NOMO-1 treated with DMSO at 0.1 percent for 48 hours (cell line): ENCODE results near the gene TRANK1.
"Not testable (repeated sequence)": the region's sequence is repeated elsewhere in the genome, so short reads cannot be mapped to it uniquely, and the experiment has no call there.

Source experiments
- DNase-seq: peaks from one replicate; lab custom pipeline; 2025; ENCODE audit not compliant: unreplicated experiment; lab: John Stamatoyannopoulos, UW

TRANK1 gene

DNA sequence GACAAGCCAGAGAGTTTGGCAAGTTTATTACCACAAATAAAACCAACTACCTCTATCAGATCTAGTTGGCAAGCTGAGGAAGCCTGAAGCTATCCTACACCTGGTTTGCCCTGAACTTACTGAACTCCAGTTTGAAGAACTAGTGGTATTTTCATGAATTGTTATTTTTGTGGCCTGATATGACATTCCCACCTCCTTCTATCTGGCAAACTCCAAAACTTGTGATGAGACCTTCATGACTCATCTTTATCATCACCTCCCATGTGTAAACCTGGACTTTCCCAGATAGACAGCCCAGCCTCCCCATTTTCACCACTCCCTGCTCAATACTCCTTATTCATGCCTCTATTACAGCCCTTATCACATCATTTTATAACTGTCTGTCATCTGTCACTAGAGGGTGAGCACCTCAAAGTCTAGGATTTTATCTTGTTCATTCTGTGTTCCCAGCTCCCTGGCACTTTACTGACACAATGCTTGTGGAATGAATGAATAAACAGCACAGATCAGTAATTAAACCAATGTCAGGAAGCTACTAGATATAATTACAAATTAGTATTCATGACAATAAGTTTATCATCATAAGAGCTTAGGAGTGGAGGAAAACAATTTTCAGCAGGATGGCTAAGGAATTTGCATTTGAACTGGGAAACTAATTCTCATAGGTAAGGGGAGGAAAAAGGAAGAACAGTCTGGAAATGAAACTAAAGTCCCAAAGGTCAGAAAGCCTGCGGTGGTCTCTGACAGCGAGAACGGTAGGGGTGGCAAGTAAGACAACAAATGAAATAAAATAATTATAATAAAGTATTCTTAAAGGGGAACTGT lies 13.2 kb upstream of the TRANK1 start:
- no peak for DNase-seq

DNA sequence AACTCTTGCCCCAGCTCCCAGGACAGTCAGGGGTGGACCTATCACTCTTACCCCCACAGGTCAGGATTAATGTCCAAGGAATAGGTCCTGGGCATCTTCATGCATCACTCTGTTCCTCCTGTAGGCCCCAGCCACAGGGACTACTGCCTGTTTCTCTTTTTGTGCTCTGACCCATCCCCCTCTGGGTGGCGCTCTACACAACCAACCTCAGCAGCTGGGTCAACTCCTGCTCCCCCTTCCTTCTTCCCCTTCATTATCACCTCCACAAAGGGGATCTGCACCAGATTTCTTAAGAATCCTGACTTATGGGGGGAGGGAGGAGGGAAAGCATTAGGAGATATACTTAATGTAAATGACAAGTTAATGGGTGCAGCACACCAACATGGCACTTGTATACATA lies 12.2 kb upstream of the TRANK1 start:
- DNase-seq, result no peak

DNA sequence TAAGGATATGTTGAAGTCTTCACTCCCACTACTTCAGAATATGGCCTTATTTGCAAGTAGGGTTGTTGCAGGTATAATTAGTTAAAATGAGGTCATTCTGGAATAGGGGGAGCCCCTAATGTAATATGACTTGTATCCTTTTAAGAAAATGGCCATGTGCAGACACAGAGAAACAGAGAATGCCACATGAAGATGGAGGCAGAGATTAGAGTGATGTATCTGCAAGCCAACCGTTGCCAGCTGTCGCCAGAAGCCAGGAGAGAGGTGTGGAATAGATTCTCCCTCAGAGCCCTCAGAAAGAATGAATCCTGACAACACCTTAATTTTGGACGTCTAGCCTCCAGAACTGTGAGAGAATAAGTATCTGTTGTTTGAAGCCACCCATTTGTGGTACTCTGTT lies 11.3 kb upstream of the TRANK1 start:
- DNase-seq, result no peak

DNA sequence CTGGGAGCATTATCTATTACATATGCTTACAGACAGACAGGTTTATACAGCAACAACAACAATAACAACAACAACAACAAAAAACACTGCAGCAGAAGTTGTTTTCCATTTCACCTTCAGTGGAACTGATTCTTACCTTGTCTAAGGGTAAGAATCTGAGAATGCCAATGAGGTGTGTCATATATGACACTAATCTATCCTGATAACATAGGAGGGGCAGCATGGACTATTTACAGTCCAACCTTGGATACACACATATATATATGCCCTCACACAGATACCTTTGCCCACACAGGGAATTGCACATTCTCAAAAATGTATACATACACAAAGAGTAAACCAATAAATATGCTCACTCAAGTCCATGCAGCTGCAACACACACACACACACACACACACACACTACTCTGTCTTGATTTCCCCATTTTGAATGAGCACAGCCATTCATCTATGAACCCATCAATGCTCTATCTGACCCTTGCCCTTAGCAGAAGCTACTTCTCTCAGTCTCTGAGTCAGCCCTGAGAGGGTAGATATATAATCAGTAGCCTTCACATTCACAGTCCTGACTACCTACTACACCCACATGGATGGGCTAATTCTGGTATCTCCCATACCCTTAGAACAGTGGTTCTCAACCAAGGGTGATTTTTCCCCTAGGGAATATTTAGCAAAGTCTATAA lies 9.7 kb upstream of the TRANK1 start:
- no peak for DNase-seq

DNA sequence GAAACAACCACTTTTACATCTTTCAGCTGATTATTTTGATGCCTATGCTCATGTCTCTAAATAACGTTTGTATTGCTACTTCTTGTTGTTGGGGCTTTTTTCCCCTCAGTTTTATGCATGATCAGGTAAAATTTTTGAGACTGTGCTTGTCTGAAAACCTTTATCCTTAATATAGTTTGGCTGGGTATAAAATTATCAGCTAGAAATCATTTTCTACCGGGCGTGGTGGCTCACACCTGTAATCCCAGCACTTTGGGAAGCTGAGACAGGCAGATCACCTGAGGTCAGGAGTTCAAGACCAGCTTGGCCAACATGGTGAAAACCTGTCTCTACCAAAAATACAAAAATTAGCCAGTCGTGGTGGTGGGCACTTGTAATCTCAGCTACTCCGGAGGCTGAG lies 3.0 kb upstream of the TRANK1 start:
- DNase-seq, result not testable (repeated sequence)

DNA sequence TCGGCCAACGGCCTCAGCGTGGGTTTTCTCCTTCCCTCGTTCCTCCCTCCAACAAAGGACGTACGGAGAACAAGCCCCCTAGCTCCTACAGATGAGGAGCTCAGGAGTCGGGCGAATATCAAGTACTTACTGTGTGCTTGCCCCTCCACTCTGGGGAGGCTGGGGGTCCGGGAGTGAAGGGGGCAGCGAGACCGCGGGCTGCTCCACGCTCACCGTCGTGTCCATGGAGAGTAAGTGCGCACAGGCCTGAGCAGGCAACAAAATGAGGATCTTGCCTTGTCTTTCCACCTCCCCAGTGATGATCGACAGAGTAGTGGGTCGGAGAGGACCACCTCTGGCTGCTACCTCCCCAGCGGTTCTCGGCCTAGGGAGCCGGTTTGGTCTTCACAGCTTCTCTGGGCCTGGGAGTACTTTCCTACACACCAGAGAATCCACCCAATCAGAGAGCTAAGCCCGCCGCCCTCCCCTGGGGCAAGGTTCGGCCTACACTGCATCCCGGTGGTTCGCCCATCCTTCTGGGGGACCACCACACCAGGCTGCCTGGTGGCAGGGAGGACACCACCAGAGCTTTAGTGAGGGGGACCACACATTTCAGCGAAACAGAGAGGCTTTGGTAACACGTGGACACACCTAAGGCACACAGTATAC lies 603 bp upstream of the TRANK1 start:
- DNase-seq, result no peak

DNA sequence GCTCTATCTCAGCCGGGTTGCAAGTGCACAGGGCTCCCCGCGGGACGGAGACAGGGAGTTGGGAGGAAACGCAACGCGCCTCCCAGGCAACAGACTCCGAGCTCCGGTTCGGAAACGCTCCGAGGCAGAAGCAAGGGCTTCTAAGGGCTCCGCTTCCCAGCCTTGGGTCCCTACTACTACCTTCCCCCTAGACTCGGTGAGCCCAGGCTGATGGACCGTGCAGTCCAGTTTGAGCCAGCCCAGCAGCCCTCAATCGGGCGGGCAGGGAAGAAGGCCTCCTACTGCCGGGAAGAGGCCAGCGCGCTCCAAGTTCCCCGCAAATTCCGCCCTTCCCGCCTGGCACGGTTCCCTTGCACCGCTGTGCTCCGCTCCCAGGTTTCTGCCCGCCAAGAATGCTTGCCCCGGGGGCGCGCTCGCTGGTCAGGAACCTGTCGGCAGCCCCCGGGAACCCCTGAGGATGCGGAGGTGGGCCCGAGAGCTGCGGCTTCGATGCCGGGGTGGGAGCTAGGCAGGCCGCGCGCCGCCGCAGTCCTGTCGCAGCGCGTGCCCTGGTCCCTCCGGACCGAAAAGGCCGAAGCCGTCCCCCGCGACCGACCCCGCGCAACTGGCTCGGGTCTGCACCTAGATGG lies 728 bp downstream of the TRANK1 start:
- no peak for DNase-seq

DNA sequence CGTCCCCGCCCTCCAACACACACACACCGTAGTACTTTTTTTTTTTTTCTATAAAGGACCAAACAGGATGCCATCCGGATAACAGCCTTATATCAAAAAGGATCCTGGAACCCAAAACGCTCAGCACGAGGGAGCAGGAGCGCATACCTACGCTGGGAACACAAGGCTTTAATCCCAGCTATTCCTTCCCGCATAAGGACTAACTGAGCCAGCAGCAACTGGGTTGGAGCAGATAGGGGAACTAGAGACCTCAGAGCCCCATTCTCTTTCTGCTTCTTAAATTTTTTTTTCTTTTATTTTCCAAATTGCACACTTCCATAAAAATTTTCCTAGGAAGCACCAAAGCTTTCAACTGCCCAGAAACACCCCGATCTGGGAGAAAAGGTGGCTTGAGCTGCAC lies 1.3 kb downstream of the TRANK1 start:
- no peak for DNase-seq

DNA sequence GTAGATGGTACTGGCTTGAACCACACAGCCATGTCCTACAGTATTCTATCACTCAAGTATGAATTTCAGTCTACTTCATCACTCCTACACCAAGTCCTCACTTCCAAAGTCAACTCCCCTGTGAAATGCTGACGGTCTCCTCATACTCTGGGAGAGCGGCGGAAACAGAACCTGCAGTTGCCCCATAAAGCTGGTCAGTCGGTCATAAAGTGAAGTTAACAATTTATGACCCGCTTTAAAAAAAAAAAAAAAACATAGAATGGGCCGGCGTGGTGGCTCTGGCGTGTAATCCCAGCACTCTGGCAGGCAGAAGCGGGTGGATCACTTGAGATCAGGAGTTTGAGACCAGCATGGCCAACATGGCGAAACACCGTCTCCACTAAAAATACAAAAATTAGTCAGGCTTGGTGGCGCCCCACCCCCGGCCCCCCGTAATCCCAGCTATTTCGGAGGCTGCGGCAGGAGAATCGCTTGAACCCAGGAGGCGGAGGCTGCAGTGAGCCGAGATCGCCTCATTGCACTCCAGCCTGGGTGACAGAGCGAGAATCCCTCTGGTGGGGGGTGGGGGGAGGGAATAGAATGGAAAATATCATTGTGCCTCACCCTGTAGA lies 2.1 kb downstream of the TRANK1 start:
- DNase-seq, result no peak

DNA sequence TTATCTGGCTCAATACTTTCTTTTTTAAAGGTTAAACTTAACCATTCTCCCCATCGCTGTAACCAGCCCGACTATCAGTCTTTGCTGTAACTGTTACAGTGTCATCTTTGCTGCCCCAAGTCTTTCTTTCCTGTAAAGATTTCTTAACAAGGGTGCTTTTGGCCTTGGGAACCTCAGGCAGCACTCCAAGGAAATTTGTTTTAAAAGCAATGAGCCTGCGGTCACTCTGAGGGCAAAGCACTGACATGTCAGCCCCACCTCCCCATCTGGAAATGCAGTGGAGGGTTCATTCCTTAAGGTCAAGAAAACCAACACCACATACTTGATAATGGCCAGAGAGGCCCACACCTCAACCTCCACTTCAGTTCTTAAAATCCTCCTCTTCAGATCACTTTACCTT lies 3.2 kb downstream of the TRANK1 start:
- DNase-seq, result no peak

DNA sequence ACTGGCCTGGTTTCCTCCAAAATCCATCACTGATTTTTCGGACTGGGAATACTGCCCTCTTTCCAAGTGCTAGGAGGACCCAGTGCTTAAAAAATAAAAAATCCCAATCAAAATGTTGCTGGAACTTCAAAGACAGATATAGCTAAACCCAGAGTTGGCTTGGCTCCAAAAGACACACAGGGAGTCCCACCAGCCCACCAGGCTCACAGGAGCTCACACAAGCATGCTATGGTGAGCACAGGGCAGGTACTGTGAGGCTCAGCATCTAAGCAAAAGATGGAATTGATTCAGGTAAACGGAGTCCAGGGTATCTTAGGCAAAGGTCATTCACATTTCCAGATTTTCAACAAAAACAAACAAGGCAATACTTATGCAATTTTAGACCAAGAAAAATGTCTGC lies 3.7 kb downstream of the TRANK1 start:
- no peak for DNase-seq

DNA sequence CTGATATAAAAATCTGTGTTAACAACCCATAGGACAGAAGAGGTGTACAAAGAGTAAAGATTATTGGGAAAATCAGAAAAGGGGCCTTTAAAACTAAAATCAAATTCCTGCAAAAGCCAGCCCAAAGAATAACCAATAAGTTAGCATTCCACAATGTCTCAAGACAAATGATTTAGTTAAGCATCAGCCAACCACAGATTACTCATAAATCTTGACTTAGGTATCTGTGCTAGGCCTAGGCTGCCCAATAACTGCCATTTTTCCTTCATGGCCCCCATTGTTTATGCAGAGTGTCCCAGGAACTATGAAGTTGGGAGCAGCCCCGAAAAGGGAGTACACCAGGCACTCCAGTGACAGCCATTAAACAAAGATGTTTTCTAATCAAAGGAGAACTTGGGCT lies 7.4 kb downstream of the TRANK1 start:
- no peak for DNase-seq

DNA sequence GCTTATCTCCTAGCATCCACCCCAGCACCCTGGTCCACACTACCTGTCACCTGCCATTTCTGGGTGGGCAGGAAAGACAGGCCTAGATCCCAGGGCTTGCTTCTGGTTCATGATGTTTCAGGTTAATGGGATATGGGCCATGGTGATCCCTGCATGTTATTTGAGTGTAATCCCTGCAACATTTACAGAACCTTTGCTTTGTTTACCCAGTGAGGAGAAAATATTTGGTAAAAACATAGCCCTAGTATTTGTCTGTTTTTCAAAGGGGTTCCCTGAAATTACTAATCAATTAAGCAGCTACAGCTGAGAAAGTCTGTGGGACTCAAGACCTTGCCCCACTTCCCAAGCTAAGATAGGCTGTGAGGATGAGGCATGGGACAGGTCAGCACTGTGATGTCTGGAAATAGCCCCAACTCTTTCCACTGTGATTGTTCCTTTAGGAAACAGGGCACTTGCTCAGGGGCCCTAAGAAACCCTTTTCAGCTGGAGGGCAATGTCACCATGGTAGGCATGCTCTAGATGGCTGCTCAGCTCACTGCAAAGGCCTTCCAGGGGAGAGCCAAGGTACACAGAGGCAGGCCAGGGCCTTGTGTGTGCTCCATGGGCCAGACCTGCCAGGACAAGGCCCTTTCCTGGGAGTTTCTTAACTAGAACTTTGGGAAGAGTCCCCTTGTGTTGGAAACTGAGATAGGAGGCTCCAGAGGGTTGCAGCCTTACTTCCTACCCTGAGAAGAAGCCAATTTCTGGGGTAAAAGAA lies 11.1 kb downstream of the TRANK1 start:
- no peak for DNase-seq

DNA sequence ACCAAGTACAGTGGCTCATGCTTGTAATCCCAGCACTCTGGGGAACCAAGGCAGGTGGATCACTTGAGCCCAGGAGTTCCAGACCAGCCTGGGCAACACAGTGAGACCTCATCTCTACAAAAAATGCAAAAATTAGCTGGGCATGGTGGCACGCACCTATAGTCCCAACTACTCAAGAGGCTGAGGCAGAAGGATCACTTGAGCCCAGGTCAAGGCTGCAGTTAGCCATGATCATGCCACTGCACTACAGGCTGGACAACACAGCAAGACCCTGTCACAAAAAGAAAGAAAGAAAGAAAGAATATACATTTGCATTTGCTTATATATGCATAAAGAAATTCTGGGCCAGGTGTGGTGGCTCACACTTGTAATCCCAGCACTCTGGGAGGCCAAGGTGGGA lies 13.4 kb downstream of the TRANK1 start:
- DNase-seq, result not testable (repeated sequence)

DNA sequence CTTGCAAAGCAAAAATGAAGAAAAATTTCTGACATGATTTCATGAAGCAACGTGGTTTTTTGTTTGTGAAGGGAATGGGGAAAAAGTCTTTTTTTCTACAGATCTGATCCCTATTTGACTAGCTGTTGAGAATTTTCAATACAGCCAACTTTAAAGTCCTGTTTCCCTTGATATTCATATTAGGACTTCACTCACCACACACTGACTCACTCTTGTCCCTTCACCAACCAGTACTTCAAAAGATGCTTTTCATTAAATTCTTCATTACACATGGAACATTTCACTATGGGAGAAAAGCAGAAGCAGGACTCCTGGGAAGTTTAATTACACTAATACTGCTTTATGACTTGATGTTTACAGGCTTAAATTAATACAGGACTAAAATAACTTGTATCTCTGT lies 16.6 kb downstream of the TRANK1 start:
- DNase-seq, result no peak

DNA sequence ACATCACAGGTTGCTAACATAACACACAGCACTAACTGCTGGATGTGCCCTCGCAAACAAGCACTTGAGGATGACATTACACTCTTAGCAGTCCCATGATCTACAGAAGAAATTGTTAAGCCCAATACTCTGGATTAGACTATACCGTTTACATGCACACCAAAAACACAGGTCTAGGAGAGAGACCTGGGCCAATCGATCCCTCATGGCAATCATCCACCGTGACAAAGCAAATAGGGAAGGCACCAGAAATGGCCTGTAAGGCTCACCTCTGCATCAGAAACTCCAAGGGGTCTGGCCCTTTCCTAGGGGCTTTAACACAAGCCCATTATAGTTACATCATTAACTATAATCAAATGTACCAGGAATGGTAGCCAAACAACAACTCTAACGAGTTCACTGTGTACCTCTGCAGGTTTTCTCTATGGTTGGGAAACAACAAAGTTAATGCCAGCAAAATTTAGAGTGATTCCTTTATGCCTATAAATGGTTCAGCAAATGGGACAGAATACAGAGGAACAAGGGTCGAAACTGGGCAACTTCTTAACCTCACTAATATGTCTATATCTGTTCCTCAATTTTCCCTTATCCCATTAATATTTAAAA lies 18.5 kb downstream of the TRANK1 start:
- no peak for DNase-seq

DNA sequence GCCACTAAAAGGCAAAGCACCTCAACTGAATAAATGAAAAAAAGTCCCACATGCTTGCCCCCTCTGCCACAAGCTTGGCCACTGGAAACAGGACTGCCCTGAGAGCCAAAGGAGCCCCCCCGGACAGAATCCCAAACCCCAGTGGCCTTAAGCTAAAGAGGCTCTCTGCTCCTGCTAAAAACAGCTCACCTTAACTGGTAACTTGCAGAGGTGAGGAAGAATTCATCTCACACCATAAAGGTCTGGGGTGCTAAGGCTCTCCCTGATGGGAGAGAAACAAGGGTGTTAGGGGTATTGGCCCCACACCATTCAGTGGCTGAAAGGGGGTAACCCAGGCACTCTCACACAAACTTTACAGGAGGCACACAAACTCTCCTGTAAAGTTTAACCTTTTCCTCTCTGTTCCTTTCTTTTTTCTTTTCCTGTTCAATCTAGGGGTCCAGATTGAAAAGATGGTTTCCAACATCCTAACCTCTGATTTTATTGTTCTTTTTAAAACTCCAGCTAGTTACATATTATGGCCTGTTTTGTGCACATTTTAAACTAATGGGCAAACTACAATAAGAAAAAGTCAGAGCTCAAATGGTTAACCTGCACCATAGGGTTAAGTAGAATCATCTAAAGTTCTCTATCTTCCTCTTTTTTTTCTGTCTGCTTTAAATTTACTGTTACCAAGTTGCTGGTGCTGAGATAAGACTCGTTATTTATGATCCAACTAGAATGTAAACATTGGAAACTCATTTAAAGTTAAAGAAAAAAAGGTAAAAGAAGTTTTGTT lies 19.9 kb downstream of the TRANK1 start:
- peak; percentile 72 for DNase-seq

DNA sequence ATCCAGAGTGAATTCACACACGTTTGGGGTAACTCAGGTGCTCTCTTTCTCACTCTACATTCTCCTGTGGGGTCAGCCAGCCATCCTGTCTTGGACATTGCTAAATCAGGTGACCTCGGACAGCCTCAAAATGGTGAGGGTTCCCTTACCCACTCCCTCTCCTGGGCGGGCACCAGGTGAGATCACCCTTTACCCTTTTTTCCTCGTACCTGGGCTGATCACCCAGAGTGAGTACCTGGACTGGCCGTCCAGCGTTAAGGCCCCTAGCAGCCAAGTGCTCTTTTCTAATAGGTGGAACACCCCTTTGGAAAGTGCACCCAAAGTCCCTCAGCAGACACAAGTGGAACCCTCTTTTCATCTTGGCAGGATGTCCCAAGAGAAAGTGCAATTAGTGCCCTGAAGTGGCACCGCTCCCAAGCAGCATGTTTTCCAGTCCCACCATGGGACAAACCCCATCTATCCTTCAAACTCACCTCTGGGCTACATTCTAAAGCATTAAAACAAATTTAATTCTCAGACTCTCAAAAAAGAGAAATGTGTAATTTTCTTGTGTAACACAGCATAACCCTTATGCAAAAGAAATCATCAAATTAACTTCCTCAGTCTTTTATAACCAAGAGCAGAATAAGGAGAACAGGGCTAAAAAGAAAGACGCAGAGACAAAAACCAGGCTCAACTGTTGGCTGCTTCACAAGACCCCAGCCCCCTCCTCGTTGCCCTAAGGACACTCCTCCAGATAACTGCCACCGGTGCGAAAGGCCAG lies 20.7 kb downstream of the TRANK1 start:
- DNase-seq, result no peak

DNA sequence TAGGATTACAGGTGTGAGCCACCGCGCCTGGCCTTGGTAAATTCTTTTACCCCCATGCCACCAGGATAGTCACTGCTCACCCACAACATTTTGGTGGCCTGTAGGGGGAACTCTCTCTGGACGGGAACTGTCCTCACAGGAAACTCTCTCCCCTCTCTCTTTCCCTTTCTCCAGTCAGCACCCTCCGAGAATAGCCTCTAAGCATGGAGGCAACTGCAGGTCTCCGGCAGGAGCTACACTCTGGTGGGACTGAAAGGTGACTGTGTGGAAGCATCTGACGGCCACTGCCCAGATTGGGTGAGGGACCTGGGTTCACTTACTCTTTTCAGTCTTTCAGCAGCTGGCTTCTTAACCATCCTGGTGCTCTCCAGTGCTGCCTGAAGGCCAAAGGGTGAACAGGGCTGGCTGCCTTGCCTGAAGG lies 21.3 kb downstream of the TRANK1 start:
- no peak for DNase-seq
